ENCODE measurements around the gene WDPCP.
"Not testable (repeated sequence)": the region's sequence is repeated elsewhere in the genome, so short reads cannot be mapped to it uniquely, and the experiment has no call there.

WDPCP gene

GRCh38 chr2:63539416-63540162 lies 48.7 kb downstream of the WDPCP start:
- no peak for DNase-seq

- DNase-seq: no peak
Measured at GRCh38 chr2:63538390-63538789, 49.9 kb downstream of the WDPCP start.

- DNase-seq: no peak
Measured at GRCh38 chr2:63537306-63537705, 51.0 kb downstream of the WDPCP start.

- no peak for DNase-seq
Measured at GRCh38 chr2:63530704-63531279, 57.5 kb downstream of the WDPCP start.

- DNase-seq: no peak
Measured at GRCh38 chr2:63525905-63526304, 62.4 kb downstream of the WDPCP start.

- DNase-seq: no peak
Measured at GRCh38 chr2:63522950-63523349, 65.3 kb downstream of the WDPCP start.

DNA sequence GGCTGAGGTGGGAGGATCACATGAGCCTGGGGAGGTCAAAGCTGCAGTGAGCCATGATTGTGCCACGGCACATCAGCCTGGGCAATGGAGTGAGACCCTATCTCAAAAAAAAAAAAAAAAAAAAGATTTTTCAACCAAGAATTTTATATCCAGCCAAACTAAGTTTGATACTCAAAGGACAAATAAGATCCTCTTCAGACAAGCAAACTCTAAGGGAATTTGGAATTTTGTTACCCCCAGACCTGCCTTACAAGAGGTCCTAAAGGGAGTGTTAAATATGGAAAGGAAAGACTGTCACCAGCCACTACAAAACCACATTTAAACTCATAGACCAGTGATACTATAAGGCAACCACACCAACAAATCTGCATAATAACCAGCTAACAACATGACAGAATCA lies 67.5 kb downstream of the WDPCP start:
- no peak for DNase-seq

DNA sequence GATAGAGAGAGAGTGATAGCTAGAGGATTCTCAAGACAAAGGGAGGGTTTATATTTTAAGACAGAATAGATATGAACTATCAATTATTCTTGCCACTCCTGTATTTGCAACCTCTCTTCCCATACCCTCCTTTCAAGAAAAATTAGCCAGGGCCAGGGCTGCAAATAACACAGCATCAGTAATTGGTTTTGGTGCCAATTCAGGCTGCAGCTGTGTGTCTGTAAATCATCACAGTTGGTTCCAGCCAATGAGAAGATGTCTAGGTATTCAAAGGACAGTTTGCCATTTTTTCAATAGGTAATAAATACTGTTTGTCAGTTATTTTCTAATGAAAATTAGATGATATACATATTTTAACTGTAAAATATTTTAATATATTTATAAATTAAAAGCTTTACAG lies 73.5 kb downstream of the WDPCP start:
- DNase-seq: no peak

- DNase-seq: no peak
Measured at GRCh38 chr2:63514237-63514716, 74.0 kb downstream of the WDPCP start.

GRCh38 chr2:63506320-63506719 lies 82.0 kb downstream of the WDPCP start:
- no peak for DNase-seq

GRCh38 chr2:63503818-63504217 lies 84.5 kb downstream of the WDPCP start:
- no peak for DNase-seq

- DNase-seq: no peak
Measured at GRCh38 chr2:63500398-63500797, 87.9 kb downstream of the WDPCP start.

- DNase-seq: no peak
Measured at GRCh38 chr2:63497576-63497975, 90.7 kb downstream of the WDPCP start.

DNA sequence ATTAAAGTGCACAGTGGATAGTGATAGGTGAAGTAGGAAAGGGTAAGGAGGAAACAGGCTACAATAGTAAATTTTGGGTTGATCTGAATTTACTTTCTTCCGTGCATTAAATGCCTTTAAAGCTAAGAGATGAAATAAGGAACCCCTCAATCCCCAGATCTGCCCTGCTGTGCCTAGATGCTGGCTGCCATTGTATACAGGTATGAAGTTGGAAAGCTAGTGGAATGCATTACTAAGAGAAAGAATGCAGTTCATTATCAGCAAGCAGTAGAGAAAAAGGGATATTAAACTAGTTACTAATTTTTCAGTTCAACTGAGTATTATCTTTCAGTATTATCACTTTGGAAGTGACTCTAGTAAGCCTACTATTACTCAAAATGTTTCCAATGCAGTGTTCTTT lies 93.3 kb downstream of the WDPCP start:
- DNase-seq: no peak

- DNase-seq: no peak
Measured at GRCh38 chr2:63494100-63494499, 94.2 kb downstream of the WDPCP start.

DNA sequence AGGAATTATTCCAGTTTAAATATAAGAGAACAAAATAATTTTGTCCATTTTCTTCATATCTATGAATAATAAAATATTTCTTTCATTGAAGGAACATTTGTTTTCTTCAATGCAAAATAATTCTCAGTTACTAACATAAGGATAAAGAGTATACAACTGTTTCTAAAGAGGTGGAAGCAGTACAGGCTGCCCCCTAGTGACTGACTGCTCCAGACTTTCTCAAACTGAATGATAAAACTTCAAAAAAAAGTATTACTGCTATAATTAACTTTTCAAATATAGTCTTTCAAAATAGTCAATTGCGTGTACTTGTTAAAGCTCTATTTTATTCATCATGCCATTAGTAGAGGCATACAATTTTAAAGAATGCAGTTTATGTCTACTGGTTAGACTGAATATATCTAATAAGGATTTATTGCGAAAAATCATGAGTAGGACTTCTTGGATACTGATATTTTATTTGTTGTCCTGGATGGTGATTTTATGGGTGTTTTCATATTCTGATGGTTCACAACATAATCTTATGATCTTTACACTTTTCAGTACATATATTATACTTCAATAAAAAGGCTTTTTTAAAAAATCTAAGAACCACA lies 100.1 kb downstream of the WDPCP start:
- DNase-seq: peak; percentile 54

- DNase-seq: peak; percentile 58
Measured at GRCh38 chr2:63486861-63487290, 101.4 kb downstream of the WDPCP start.

- no peak for DNase-seq
Measured at GRCh38 chr2:63484901-63485300, 103.4 kb downstream of the WDPCP start.

DNA sequence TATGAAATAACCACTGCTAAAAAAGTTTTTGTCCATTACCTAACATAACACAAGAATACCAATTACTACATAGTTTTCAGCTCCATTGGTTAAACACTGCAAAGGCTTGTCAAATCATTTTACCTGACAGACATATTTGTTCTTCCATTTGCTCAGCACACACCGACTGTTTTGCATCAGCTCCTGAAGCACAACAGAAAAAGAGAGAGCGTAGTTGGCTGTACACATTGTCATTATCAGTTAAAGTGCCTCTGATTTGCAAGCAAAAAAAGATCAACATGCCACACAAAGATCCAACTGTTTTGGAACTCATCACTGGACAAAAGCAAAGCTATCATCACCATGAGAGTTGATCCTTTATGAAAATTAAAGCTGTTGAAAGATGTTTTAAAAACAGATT lies 103.8 kb downstream of the WDPCP start:
- DNase-seq: no peak

DNA sequence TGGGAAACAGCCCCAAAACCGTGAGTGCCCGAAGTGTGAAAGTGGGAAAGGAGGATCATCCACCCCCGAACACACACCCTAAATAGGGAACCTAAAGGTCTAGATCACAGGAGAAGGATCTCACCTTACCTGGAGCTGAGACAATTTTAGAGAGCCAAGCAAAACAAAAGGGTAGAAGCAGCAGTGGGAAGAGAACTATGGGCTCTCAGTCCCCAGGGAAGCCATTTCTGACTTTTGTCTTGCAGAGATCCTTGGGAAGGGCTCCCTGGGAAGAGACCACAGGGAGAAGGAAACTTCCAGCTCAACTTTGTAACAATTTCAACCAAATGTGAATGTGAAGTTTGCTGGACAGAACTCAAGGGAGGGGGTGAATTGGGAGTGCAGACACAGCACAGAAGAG lies 110.6 kb downstream of the WDPCP start:
- DNase-seq: no peak

- not testable (repeated sequence) for DNase-seq
Measured at GRCh38 chr2:63469313-63469712, 119.0 kb downstream of the WDPCP start.

- DNase-seq: no peak
Measured at GRCh38 chr2:63465633-63466032, 122.6 kb downstream of the WDPCP start.

DNA sequence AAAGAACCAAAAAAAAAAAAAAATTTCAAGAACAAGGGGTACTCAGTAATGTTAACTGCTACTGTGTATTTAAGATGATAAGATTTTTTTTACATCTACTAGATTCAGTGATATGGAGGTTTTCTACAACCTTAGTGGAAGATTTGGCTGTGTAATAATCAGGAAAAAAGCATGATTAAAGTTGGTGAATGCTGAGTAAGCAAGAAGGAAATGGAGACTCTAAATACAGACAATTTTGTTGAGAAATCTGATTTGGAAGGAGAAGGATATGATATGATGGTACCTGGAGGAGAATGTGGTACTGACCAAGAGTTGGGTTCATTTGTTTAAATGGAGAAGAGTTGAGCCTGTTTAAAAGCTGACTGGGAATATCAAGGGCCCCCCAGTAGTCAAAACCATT lies 125.1 kb downstream of the WDPCP start:
- no peak for DNase-seq

- DNase-seq: no peak
Measured at GRCh38 chr2:63446658-63447057, 141.6 kb downstream of the WDPCP start.

Measured in DMS53 (cell line).